Measurements from ENCODE around the gene MSANTD1. TPM values are rescaled to one million over a fixed set of nuclear protein-coding genes. Genes with fewer than 3 reads are reported as not detected.

Gene MSANTD1
- total RNA-seq: under 1 TPM in 2 of 4 donors, not detected in 2; 0.19 to 0.51 TPM

DNA sequence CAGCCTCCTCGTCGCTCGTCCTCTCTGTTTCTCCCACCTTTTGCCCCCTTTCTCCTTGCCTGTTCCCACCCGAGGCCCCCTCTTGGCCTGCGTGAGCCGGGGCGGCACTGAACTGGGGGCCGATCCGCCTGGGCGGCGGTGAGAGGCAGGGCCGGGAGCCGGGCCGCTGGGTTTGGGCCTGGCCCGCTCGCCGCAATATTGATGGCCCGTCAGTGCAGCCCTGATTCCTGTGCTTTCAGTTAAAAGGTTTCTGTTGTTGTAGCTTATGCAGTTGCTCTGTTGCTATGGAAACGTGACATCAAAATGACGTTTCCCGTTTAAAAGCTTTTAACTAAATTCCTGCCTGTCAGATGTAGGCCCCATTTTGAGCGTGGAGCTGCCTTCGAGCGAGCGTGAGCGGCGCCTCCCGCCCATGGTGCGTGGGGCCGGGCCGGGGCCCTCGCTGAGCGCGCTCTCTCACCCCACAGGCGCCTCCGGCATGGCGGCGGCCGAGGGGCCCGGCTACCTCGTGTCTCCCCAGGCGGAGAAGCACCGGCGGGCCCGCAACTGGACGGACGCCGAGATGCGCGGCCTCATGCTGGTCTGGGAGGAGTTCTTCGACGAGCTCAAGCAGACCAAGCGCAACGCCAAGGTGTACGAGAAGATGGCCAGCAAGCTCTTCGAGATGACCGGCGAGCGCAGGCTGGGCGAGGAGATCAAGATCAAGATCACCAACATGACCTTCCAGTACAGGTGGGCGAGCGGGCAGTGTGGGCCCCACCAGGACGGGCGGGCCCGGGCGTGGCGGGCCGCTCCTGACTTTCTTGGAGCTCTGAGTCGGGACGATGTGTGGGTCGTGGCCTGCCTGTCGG lies at the start of gene MSANTD1:
Gene MSANTD1 (plus strand): TSS at position 349 of the 851 bp plus-strand sequence. CDS start 64 bp downstream, at position 413.
- TF ChIP-seq, protein P1, sequence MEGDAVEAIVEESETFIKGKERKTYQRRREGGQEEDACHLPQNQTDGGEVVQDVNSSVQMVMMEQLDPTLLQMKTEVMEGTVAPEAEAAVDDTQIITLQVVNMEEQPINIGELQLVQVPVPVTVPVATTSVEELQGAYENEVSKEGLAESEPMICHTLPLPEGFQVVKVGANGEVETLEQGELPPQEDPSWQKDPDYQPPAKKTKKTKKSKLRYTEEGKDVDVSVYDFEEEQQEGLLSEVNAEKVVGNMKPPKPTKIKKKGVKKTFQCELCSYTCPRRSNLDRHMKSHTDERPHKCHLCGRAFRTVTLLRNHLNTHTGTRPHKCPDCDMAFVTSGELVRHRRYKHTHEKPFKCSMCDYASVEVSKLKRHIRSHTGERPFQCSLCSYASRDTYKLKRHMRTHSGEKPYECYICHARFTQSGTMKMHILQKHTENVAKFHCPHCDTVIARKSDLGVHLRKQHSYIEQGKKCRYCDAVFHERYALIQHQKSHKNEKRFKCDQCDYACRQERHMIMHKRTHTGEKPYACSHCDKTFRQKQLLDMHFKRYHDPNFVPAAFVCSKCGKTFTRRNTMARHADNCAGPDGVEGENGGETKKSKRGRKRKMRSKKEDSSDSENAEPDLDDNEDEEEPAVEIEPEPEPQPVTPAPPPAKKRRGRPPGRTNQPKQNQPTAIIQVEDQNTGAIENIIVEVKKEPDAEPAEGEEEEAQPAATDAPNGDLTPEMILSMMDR (IDR thresholded peaks at IDR 0.05; ENCODE audit: low read depth): no peak

DNA sequence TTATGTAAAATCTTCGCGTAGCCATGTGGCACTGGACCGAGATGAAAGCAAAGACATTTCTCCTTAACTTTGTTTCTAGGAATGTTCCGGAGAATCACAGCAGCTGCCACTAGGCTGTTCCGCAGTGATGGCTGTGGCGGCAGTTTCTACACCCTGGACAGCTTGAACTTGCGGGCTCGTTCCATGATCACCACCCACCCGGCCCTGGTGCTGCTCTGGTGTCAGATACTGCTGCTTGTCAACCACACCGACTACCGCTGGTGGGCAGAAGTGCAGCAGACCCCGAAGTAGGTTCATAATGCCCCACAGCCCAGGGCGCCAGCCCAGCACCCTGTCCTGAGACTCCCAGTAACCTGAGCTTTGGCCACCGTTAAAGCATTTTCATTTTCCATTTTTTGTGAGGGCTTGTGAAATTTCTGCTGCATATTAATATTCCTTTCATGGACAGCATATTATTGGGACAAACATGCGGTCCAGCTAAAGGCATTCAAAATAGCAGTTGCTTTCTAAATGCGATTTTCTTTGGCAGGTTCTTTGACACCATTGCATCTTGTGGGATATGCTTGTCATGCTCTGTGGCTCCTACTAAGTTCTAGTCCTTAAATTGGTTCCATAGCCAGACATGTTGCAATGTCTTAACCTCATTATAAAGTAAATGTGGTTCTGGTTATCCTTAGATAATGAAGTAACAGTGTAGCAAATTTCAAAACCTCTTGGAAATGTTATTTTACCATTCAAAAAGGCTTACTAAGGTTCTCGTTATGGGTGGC lies 49.1 kb upstream of the MSANTD1 start:
- TF ChIP-seq, protein P1 (IDR thresholded peaks at IDR 0.05; ENCODE audit: low read depth): no peak

DNA sequence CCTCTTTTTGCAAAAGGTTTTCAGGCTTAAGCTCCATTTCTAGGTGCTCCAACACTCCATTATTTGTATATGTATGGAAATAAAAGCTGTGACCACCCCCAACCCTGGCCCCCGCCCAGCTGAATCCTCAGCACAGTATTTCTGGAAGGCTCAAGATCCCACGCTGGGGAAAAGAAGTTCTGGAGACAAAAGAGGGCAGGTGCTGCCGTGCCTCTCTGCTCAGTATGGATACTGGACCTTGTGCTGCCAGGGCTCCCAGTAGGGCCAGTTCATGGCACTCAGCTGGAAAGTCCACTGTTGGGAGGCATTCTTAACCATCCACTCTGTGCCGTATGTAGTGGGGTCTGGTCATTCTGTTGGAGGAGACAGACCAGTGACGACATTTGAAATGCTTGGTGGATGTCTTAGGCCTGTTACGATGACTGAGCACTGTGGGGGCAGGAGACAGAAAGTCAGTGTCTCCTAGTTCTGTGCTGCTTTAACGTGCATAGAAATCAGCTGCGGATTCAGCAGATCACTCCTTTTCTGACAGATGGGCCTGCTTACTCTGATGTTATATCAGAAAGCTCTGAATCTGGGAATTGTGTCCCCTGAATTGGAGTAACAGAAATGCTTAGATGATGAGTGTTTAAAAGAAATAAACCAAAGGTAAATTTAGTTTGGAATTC lies 48.4 kb upstream of the MSANTD1 start:
- TF ChIP-seq, protein P1 (IDR thresholded peaks at IDR 0.05; ENCODE audit: low read depth): no peak

DNA sequence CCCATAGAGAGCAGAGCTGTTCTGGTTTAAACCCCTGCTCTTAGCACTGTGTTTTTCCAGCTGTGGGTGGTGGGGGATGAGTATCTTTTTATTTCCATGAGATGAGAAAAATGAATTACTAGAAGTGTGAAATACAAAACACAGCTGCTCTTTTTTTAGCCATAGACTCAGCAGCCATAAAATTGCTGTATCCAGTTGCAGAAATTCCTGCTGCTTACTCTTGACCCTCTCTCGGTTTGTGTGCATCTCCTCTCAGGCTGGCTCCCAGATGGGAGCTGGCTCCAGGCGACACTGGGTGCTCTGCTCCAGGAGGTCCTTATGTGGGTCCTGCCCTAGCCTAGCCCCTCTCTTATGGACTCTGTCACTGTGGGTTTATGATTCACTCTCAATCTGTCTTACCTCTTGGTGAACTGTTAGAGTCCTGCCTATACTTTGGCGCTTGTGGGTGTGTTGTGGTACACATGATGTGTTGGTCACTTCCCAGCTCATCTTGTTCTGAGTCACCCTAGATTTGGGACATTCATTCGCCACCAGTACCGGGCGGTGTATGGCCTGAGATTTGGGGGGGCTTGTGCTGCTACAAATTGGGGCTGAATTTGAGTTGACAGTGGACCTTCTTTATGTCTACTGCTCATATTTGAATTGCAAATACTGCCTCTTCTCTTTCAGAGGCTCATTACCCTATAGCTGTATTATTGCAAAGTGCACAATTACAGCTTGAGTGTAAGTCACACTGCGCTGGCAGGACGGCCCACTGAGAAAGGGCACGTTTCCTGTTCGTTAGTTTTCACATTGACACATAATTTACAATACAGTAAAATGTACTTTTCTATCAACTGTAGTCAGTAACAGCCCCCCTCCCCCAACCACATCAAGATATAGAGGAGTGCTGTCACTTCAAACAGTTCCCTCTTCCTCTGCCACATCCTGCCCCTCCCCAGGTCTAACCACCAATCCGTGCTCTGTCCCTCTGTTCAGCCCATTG lies 46.9 kb upstream of the MSANTD1 start:
- TF ChIP-seq, protein P1 (IDR thresholded peaks at IDR 0.05; ENCODE audit: low read depth): no peak

DNA sequence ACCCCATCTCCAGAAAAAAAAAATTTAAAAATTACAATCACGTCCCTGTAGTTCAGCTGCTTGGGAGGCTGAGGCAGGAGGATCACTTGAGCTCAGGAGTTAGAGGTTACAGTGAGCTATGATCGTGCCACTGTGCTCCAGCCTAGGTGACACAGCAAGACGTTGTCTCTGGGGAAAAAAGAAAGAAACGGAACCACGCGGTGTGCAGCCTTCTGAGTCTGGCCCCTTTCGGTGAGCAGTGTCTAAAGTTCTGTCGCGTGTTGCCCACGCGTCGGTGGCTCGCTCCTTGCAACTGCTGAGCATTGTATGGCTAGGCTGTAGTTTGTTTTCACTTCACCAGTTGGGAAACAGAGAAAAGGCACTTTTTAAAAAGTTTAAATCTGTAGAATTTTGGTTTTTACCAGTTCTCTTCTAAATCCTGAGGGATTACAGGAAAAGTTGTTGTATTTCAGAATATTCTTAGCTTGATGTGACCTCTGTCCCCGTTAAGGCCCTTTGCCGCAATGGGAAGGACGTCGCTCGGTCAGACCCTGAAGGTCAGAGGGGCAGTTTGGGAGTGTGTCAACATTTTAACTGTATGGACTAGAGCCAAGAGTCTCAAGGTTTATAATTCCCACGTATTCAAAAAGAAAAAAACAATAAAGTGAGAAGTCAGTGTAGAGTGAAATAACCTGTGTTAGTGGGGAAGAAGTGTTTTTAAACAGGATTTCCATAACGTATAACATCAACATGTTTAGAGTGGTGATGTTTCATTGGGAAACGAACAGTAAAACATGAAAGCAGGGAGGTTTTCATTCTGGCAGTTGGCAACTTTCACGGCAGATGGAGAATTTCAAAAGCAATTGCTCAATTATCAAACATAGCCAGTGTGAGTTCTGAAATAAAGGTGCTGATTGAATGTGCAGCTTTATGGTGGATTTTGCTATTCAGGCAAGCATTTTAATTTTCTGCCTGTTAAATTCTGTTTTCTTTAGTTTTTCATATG lies 45.8 kb upstream of the MSANTD1 start:
- TF ChIP-seq, protein P1 (IDR thresholded peaks at IDR 0.05; ENCODE audit: low read depth): no peak

All from subcutaneous adipose tissue (tissue), 4 donors.